K562 (cell line): ENCODE measurements around the gene ABCF2.

ENCODE experiments used
- SP1 ChIP-seq: sonication (generic); formaldehyde crosslinking; IDR thresholded peaks from 2 replicates; pipeline ENCODE4 v1.8.1; 2022; ENCODE audit warnings: mild to moderate bottlenecking, missing genetic modification reagents
- TF ChIP-seq, protein P1 (sequence below): fragments of 200-800 bp; sonication (Bioruptor generic); IDR thresholded peaks from 2 replicates; pipeline ENCODE4 v1.6.1; 2017; ENCODE audit warnings: missing genetic modification characterization, missing compliant biosample characterization

DNA sequence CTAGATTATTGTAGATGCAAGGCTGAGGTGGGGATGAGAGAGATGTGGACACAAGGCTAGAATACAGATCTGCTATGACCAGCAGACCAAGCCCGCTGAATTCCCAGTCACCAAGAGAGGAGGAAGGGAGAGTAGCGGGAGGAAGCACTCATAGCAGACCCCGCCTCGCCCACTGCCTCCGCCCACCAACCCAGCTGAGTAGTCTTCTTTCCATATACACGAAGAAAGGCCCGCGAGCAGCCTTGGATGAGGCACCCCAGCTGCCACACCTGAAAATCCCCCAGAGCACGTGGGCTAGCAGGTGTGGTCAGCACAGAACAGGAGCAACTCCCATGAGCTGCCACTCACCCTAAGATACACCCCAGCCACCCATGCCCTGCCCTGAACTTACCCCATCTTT lies 8.8 kb downstream of the ABCF2 start:
- TF ChIP-seq, protein P1, sequence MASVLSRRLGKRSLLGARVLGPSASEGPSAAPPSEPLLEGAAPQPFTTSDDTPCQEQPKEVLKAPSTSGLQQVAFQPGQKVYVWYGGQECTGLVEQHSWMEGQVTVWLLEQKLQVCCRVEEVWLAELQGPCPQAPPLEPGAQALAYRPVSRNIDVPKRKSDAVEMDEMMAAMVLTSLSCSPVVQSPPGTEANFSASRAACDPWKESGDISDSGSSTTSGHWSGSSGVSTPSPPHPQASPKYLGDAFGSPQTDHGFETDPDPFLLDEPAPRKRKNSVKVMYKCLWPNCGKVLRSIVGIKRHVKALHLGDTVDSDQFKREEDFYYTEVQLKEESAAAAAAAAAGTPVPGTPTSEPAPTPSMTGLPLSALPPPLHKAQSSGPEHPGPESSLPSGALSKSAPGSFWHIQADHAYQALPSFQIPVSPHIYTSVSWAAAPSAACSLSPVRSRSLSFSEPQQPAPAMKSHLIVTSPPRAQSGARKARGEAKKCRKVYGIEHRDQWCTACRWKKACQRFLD (CRISPR knock-in tag), result no peak
- TF ChIP-seq SP1, result no peak
